HG03378 (cell line): ENCODE measurements around the gene ADM5.

Experiments used
- ATAC-seq: cut with Tn5 transposase; IDR thresholded peaks from one replicate; pipeline ENCODE4 v1.9.1; 2021; ENCODE audit warnings: mild to moderate bottlenecking, moderate library complexity; ENCODE audit not compliant: unreplicated experiment

ADM5 gene

DNA sequence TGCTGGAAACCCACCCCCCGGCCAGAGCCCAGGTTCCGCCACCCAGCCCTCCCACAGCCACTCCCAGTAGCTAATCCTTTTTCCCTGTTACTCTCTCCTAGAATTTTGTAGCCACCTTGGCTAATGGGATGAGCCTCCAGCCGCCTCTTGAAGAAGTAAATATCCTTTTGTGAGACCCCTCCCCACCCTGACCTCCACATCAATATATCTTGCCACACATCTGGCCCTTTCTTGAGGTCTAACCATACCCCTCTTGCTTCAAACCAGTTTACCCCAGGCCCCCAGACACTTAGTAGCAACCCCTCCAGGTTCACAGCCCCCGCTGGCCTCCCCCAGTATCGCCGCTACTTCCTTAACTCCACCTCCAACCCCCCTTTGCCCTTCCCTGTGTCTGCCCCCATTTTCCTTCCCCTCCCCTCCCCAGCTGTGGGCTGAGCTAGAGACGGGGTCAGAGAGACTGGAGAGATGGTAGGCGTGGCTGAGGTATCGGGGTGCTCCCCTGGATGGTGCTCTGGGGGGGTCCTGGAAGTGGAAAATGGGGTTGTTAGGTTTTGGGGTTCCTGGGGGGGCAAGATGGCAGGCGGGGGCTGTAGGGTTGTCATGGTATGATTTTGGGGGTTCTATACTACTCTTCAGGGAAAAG is 9.5 kb upstream of the ADM5 start:
- ATAC-seq = no peak

DNA sequence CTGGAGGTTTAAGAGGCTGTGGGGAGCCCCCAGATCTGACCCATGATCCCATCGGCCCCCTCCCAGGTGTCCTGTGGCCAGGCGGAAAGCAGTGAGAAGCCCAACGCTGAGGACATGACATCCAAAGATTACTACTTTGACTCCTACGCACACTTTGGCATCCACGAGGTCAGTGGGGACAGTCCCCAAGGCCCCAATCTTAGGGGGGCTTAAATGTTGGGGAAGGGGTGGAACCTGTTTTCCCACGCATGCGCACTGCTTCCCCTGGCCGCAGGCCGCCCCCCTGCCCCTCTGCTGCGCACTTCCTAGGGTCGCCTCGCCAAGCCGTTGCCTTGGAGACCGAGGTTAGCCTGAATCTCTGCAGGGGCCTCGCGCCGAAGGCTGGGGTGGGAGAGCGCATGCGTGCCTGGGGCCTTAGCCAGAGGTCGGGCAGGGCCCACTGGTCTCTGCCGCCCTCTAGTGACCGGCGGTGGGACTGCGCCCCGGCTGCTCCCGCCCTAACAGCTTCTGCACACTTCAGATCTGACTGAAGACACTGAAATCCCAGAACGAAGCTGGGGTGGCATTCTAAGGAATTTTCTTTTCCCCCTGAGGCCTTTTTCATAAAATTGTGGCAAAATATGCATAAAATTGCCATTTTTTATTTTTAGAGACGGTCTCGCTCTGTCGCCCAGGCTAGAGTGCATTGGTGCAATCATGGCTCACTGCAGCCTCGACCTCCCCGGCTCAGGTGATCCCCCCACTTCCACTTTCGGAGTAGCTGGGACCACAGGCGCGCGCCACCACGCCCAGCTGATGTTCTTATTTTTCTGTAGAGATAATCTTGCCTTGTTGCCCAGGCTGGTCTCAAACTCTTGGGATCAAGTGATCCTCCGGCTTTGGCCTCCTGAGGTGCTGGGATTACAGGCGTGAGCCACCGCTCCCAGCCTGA is 8.7 kb upstream of the ADM5 start:
- ATAC-seq = no peak

DNA sequence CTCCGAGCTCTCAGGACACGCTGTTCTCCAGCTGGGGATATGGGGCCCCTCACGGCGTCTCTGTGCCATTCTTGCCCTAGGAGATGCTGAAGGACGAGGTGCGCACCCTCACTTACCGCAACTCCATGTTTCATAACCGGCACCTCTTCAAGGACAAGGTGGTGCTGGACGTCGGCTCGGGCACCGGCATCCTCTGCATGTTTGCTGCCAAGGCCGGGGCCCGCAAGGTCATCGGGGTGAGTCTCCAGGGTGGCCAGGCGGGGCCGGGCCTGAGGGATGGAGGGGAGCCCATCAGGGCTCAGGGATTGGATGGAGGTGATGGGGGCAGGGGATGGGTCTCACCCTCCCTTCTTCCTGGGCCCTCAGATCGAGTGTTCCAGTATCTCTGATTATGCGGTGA is 7.6 kb upstream of the ADM5 start:
- no peak for ATAC-seq

DNA sequence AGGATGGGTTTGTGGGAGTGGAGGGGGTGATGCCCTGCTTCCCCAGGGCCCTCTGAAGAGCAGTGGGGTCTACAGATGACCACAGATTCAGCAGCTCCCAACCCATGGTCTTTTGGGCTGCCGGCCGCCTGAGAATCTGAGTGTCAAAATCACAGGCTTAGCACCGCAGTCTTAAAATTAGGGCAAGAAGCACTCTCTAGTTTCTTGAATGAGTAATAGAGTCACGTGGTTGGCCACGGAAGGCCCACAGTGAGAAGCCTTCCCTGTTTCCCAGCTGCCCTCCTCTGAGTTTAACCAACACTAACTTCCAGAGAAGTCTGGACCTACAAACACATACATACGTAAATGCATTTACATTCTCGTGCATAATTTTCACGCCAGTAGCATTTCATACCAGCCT is 7.1 kb upstream of the ADM5 start:
- ATAC-seq = no peak

GRCh38 chr19:49683814-49684250 is 5.6 kb upstream of the ADM5 start:
- no peak for ATAC-seq

GRCh38 chr19:49684251-49684982 is 5.0 kb upstream of the ADM5 start:
- no peak for ATAC-seq

DNA sequence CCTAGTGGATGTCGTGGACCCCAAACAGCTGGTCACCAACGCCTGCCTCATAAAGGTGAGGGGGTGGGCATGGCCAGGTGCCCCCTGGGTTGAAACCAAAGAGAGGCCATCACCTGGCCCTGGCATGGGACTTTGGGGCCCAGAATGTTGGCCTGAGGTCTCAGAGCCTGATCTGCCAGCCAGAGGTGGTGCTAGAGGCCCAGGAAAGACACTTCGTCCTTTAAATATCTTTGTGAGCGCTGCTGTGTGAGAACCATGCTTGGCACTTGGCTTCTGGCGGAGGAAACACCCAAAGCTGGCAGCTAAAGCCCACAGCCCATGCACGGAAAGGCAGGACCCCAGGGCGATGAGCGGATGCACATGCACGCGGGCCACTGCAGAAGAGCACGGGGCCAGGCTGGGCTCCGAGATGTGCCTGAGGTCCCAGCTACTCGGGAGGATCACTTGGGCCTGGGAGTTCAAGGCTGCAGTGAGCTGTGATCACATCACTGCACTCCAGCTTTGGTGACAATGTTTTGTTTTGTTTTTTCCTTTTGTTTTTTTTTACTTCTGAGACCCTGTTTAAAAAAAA is 4.3 kb upstream of the ADM5 start:
- no peak for ATAC-seq

DNA sequence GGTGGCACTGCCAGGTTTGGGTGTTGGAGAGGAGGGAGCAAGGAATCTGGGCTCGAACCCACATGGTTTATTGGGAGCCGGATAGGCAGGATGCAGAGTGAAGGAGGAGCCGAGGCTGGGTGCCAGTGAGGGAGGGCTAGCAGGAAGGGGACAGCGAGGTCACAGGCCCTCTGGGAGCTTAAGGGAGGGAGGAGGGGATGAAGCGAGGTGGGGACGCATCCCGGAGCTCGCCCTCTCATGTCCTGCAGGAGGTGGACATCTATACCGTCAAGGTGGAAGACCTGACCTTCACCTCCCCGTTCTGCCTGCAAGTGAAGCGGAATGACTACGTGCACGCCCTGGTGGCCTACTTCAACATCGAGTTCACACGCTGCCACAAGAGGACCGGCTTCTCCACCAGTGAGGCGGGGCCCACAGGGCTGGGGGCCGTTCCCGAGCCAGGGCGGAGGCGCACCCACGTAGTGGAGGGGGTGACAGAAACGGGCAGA is 3.5 kb upstream of the ADM5 start:
- no peak for ATAC-seq

GRCh38 chr19:49686503-49687088 is 2.8 kb upstream of the ADM5 start:
- no peak for ATAC-seq

- no peak for ATAC-seq
Measured at GRCh38 chr19:49687150-49687549, 2.2 kb upstream of the ADM5 start.

- ATAC-seq = no peak
Measured at GRCh38 chr19:49687566-49688316, 1.7 kb upstream of the ADM5 start.

DNA sequence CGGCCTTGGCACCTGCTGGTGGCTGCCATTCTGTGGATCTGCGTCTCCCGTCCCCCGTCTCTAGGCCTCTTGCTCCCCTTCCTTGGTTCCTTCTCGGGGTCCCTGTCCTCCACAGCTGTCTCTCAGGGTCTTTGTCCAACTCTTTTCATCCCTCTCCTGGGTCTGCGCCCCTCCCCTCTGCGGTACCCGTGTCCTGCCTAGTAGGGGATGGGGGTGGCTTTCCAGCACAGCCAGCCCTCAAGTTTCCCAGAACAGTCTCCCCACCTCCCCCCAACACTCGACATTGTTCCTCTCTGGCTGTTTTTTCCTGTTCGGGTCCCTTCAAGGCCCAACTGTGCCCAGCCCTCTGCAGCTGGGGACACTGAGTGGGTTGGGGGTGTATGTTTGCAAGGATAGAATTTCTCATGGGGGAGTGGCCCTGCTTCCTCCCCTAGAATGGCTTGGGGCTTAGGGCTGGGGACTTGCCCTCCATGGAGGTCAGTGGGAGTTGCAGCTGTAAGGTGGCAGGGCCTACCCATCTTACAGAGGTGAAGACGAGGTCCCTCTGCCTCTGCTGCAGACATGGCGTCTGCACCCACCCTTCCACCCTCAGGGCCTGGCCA is 762 bp upstream of the ADM5 start:
- ATAC-seq = no peak

DNA sequence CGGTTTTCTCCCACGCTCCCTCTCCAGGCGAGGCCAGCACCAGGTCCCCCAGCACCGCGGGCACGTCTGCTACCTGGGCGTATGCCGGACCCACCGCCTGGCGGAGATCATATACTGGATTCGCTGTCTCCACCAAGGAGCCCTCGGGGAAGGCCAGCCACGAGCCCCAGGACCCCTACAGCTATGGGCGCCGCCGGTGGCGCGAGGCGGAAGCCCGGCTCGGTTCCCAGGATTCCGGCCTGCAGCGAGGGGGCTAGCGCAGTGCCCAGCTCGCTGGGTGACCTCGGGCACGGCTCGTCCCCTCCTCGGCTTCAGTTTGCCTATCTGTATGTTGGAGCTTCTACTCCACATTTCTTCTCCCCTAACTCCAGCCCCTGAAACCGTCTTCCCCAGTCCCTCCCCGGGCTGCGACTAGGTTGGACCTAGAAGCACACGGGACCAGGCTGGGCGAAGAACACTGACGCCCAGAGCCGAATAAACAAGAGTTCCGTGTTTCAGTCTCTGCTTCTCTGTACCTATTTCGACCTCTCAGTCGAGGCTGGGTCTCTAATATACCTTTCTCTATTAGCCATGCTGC is 773 bp downstream of the ADM5 start:
- no peak for ATAC-seq

- no peak for ATAC-seq
Measured at GRCh38 chr19:49690656-49691242, 1.4 kb downstream of the ADM5 start, which contains the start of gene CPT1C. Gene CPT1C (plus strand): TSS chr19:49691116. CDS start chr19:49692253, 1,137 bp downstream.

DNA sequence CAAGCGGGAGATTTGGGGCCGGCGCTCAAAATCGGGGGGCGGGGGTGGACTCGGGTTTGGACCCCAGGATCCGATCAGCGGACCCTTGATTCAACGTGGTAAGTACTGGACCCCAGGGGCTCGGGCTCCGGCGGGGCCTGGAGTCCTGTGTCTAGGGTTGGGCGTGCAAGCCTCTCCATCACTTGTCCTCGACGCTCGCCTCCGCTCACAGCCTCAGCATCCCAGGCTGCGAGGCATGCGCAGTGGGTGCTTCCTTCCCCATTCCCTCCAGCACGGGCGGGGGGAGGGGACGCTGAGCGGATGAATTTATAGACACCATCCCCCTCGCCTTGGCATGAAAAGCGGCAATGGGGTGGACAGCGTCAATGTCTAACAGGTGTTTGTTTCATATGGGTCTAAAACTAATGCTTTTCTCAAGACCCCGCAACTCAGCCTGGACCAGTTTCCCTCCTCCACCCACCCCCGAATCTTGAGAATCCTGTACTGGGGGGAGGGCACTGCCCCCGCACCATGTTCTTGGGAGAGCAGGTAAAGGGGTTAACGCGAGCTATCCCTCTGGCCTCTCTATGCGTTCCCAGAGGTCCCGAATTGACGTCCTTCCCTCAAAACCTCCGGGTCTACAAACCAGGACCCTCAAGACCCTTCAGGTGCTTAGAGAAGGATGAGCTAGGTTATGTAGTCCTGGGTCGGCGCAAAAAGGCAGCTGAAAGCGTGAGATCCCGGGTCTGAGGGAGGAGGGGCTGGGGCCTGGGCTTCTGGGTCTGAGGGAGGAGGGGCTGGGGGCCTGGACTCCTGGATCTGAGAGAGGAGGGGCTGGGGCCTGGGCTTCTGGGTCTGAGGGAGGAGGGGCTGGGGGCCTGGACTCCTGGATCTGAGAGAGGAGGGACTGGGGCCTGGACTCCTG is 2.1 kb downstream of the ADM5 start:
- ATAC-seq = no peak

DNA sequence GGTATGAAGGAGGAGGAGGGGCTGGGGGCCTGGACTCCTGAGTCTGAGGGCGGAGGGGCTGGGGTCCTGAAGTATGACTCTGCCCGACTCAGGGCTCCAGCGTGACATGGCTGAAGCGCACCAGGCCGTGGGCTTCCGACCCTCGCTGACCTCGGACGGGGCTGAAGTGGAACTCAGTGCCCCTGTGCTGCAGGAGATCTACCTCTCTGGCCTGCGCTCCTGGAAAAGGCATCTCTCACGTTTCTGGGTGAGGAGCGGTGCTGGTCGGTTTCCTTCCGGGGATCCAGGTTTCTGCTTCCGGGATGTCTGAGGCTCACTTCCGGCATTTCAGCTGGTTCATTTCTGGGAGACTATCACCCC is 2.7 kb downstream of the ADM5 start:
- ATAC-seq = no peak

GRCh38 chr19:49696115-49696514 is 6.7 kb downstream of the ADM5 start:
- ATAC-seq = no peak

- no peak for ATAC-seq
Measured at GRCh38 chr19:49696865-49697264, 7.5 kb downstream of the ADM5 start.
